ENCODE results near the gene ARMC6.

Gene ARMC6

GRCh38 chr19:19033426-19034203, at the start of gene ARMC6, which contains the start of gene SUGP2:
ARMC6 (plus strand) TSS chr19:19033603; CDS start chr19:19034210, 607 bp downstream.
SUGP2 (minus strand) TSS chr19:19033517; CDS start chr19:19031071, 2,446 bp downstream.
- peak; percentile 91 for DNase-seq

GRCh38 chr19:18984251-18984650, 49.2 kb upstream of the ARMC6 start:
- DNase-seq: no peak

GRCh38 chr19:18985257-18985656, 48.1 kb upstream of the ARMC6 start:
- no peak for DNase-seq

- DNase-seq: no peak
These were observed 45.9 kb upstream of the ARMC6 start for GRCh38 chr19:18987456-18987855.

GRCh38 chr19:18989316-18989715, 44.1 kb upstream of the ARMC6 start:
- no peak for DNase-seq

GRCh38 chr19:18990128-18990708, 43.2 kb upstream of the ARMC6 start:
- no peak for DNase-seq

GRCh38 chr19:18991006-18991405, 42.4 kb upstream of the ARMC6 start:
- DNase-seq: no peak

- no peak for DNase-seq
These were observed 41.9 kb upstream of the ARMC6 start for GRCh38 chr19:18991468-18991867.

GRCh38 chr19:18992696-18993095, 40.7 kb upstream of the ARMC6 start:
- no peak for DNase-seq

GRCh38 chr19:18993115-18993514, 40.3 kb upstream of the ARMC6 start:
- DNase-seq: no peak

GRCh38 chr19:18995804-18996241, 37.6 kb upstream of the ARMC6 start:
- peak; percentile 24 for DNase-seq

- DNase-seq: no peak
These were observed 37.1 kb upstream of the ARMC6 start for GRCh38 chr19:18996351-18996750.

GRCh38 chr19:18996796-18997394, 36.5 kb upstream of the ARMC6 start:
- no peak for DNase-seq

- DNase-seq: no peak
These were observed 35.1 kb upstream of the ARMC6 start for GRCh38 chr19:18998276-18998675.

GRCh38 chr19:18999016-18999758, 34.2 kb upstream of the ARMC6 start:
- no peak for DNase-seq

GRCh38 chr19:18999896-19000620, 33.3 kb upstream of the ARMC6 start:
- no peak for DNase-seq

- no peak for DNase-seq
These were observed 29.3 kb upstream of the ARMC6 start for GRCh38 chr19:19004144-19004543.

- DNase-seq: no peak
These were observed 27.2 kb upstream of the ARMC6 start for GRCh38 chr19:19006213-19006612.

- DNase-seq: no peak
These were observed 23.5 kb upstream of the ARMC6 start for GRCh38 chr19:19009951-19010350.

GRCh38 chr19:19010551-19010950, 22.9 kb upstream of the ARMC6 start:
- DNase-seq: no peak

GRCh38 chr19:19021115-19021514, 12.3 kb upstream of the ARMC6 start:
- DNase-seq: no peak

- DNase-seq: no peak
These were observed 10.9 kb upstream of the ARMC6 start for GRCh38 chr19:19022380-19022961.
